K562 (cell line): Measurements from ENCODE around the gene CELSR1. TPM values are rescaled to one million over a fixed set of nuclear protein-coding genes. Genes with fewer than 3 reads are reported as not detected.

Source experiments
- ATAC-seq: fragments of 200-7000 bp; cut with Tn5 transposase; 3 replicates; pipeline ENCODE4 v1.9.1; 2020; ENCODE audit warnings: moderate library complexity
- BruUV-seq: library from RNA; stranded (reverse); fragments of 400-500 nt; replicated peaks from 2 replicates; lab custom pipeline; 2021; lab: Mats Ljungman, UMichigan
- CTCF ChIA-PET: fragments of 300-600 bp; formaldehyde crosslinking; extraction: SDS; loops from one replicate; lab custom pipeline; 2021; ENCODE audit warnings: low intra/inter-chr PET ratio; lab: Yijun Ruan, JAX
- POLR2A ChIA-PET: fragments of 300-600, 350-650 bp; sonication (Branson Sonifier 250); formaldehyde crosslinking; extraction: SDS; loops from one replicate; lab custom pipeline; 2021; ENCODE audit warnings: antibody characterized with exemption, inconsistent platforms; lab: Yijun Ruan, JAX
- DNase-seq, 4 experiments: peaks; one replicate each; pipeline versions ENCODE4 v3.0.0 to v3.0.0-alpha.2; 2011 to 2018; ENCODE audit warnings: low spot score in 3 of 4, mixed read lengths in 3 of 4; ENCODE audit errors: extremely low read depth in 1 of 4
- FAIRE-seq: peaks from 2 replicates; lab custom pipeline; 2011; peaks lifted over from hg19 to GRCh38; lab: Jason Lieb, UNC
- H2AFZ ChIP-seq: 2 replicates; pipeline ENCODE4 v1.6.0; 2011; ENCODE audit warnings: low read depth, low read length, control low read depth, inconsistent platforms
- H3K27ac ChIP-seq: fragments of 200-600 bp; 3 replicates; pipeline ENCODE4 v1.8.0; 2011; ENCODE audit warnings: low read depth, mild to moderate bottlenecking, control low read depth, inconsistent platforms, low read length, moderate library complexity, mixed read lengths; ENCODE audit errors: extremely low read depth
- H3K27me3 ChIP-seq, 2 experiments: fragments of 300-600 bp in 1 of 2; 2 replicates in 1 of 2; 3 replicates in 1 of 2; pipeline versions ENCODE4 v1.6.0 to v1.8.0; 2011; ENCODE audit warnings: inconsistent platforms in 2 of 2, low read length in 2 of 2, mild to moderate bottlenecking in 1 of 2, mixed read lengths in 1 of 2, moderate library complexity in 1 of 2; ENCODE audit not compliant: control insufficient read depth in 2 of 2, insufficient read depth in 2 of 2
- H3K36me3 ChIP-seq: fragments of 300-600 bp; 3 replicates; pipeline ENCODE4 v1.8.0; 2011; ENCODE audit warnings: mild to moderate bottlenecking, low read length, inconsistent platforms; ENCODE audit not compliant: control insufficient read depth, insufficient read depth
- H3K4me1 ChIP-seq, 2 experiments: fragments of 200-600 bp in 1 of 2; replicated peaks in 1 of 2; 2 replicates in 1 of 2; 3 replicates in 1 of 2; pipeline versions ENCODE4 v1.5.1 to v1.8.0; 2011; ENCODE audit warnings: inconsistent platforms in 2 of 2, low read length in 2 of 2, mild to moderate bottlenecking in 1 of 2, mixed read lengths in 1 of 2, moderate library complexity in 1 of 2; ENCODE audit not compliant: control insufficient read depth in 2 of 2, insufficient read depth in 2 of 2
- H3K4me2 ChIP-seq: 2 replicates; pipeline ENCODE4 v1.6.1; 2011; ENCODE audit warnings: low read length, control low read depth, inconsistent platforms, mixed read lengths; ENCODE audit not compliant: insufficient read depth
- H3K4me3 ChIP-seq: fragments of 200-600 bp; sonication (generic), shearing (Covaris generic); 2 replicates; pipeline ENCODE4 v1.5.1; 2016; ENCODE audit warnings: control low read depth, inconsistent platforms
- H3K79me2 ChIP-seq: fragments of 200-600 bp; 3 replicates; pipeline ENCODE4 v1.8.0; 2011; ENCODE audit warnings: low read length, inconsistent platforms; ENCODE audit not compliant: control insufficient read depth, insufficient read depth
- H3K9ac ChIP-seq, 2 experiments: 2 replicates each; pipeline versions ENCODE4 v1.6.0 to v1.6.1; 2011; ENCODE audit warnings: low read depth in 2 of 2, low read length in 2 of 2, control low read depth in 1 of 2, inconsistent platforms in 1 of 2, mild to moderate bottlenecking in 1 of 2, mixed read lengths in 1 of 2; ENCODE audit not compliant: insufficient read depth in 1 of 2
- H3K9me1 ChIP-seq: one replicate; pipeline ENCODE4 v1.6.0; 2011; ENCODE audit warnings: inconsistent platforms, mild to moderate bottlenecking, low read length, moderate library complexity; ENCODE audit not compliant: control insufficient read depth, insufficient read depth
- H3K9me3 ChIP-seq: replicated peaks from 2 replicates; pipeline ENCODE4 v1.5.1; 2011; ENCODE audit warnings: low read depth, low read length, inconsistent platforms; ENCODE audit not compliant: control insufficient read depth, insufficient read depth
- H4K20me1 ChIP-seq: replicated peaks from 2 replicates; pipeline ENCODE4 v1.6.1; 2011; ENCODE audit warnings: low read length, inconsistent platforms, mixed read lengths; ENCODE audit not compliant: control insufficient read depth, insufficient read depth
- ELF2 ChIP-seq: fragments of 250-450 bp; sonication (Bioruptor Pico); IDR thresholded peaks from 2 replicates; pipeline ENCODE4 v1.5.0; 2021; ENCODE audit warnings: mild to moderate bottlenecking
- ELK1 ChIP-seq: sonication (generic); formaldehyde crosslinking; IDR thresholded peaks from 2 replicates; pipeline ENCODE4 v1.8.1; 2022; ENCODE audit warnings: missing genetic modification reagents
- MCM5 ChIP-seq: fragments of 450-650 bp; IDR thresholded peaks from 2 replicates; pipeline ENCODE4 v1.6.1; 2016; ENCODE audit warnings: low read depth
- NONO ChIP-seq, 2 experiments: fragments of 200-400 bp in 1 of 2; fragments of 450-650 bp in 1 of 2; formaldehyde crosslinking in 1 of 2; IDR thresholded peaks; 2 replicates each; pipeline ENCODE4 v1.6.1; 2017; ENCODE audit warnings: low read depth in 2 of 2, mild to moderate bottlenecking in 2 of 2, moderate library complexity in 2 of 2, low read length in 1 of 2
- RAD51 ChIP-seq: fragments of 450-650 bp; IDR thresholded peaks from 2 replicates; pipeline ENCODE4 v1.7.1; 2016; ENCODE audit warnings: low read depth, mild to moderate bottlenecking, borderline replicate concordance
- TAF9B ChIP-seq: fragments of 450-650 bp; IDR thresholded peaks from 2 replicates; pipeline ENCODE4 v1.6.1; 2018; ENCODE audit warnings: mild to moderate bottlenecking; ENCODE audit not compliant: partially characterized antibody
- TCF7 ChIP-seq: sonication (generic); IDR thresholded peaks from 2 replicates; pipeline ENCODE4 v1.6.1; 2016; ENCODE audit warnings: antibody characterized with exemption, borderline replicate concordance
- ZNF232 ChIP-seq: sonication (generic); formaldehyde crosslinking; IDR thresholded peaks from 2 replicates; pipeline ENCODE4 v1.8.0; 2022; ENCODE audit warnings: mild to moderate bottlenecking, missing genetic modification reagents
- ZNF436 ChIP-seq: fragments of 250-450, 450-650 bp; sonication (Bioruptor Pico); formaldehyde crosslinking; IDR thresholded peaks from 2 replicates; pipeline ENCODE4 v1.7.0; 2020; ENCODE audit warnings: mild to moderate bottlenecking
- ZNF668 ChIP-seq: fragments of 250-450 bp; sonication (Bioruptor Pico); IDR thresholded peaks from 2 replicates; pipeline ENCODE4 v1.8.0; 2022; ENCODE audit warnings: mild to moderate bottlenecking, inconsistent platforms
- WGBS: fragments of 100-300 bp; shearing (Covaris generic); methylation state at CpG from one replicate; pipeline ENCODE4 v1.1.6; 2016; ENCODE audit warnings: low coverage, mixed read lengths; ENCODE audit not compliant: insufficient coverage; ENCODE audit errors: missing lambda C conversion rate; 5-methylcytosine and 5-hydroxymethylcytosine counted together
- in situ Hi-C: fragments of 300-500 bp; cut with MboI; formaldehyde crosslinking; loops from 4 replicates; pipeline ENCODE4 v1.15.0; 2018; ENCODE audit warnings: inconsistent platforms, mixed read lengths
- intact Hi-C: fragments of 100-400 bp; cut with micrococcal nuclease; formaldehyde crosslinking; loops from 2 replicates; pipeline ENCODE4 v1.14.2; 2022
- polyA plus RNA-seq, 8 experiments: library from polyadenylated mRNA; depleted of rRNA in 4 of 8; stranded (reverse) in 5 of 8; unstranded in 3 of 8; fragments of >200 nt; fragmentation: Nextera tagmentation in 2 of 8; fragmentation: Illumina TruSeq in 1 of 8; extraction: Ambion mirVana in 2 of 8; extraction: Trizol in 1 of 8; gene quantifications; 2 replicates each; pipeline versions ENCODE4 v1.2.1 to v1.2.3, GENCODE V29; 2011 to 2014; ENCODE audit warnings: inconsistent platforms in 1 of 8, missing spikeins in 1 of 8
- total RNA-seq, 7 experiments: library from RNA; depleted of rRNA in 6 of 7; stranded (reverse); fragments of >200 nt in 6 of 7; fragmentation: Illumina TruSeq in 2 of 7; extraction: Trizol in 2 of 7; gene quantifications; 2 replicates each; pipeline versions ENCODE4 v1.2.1 to v1.2.3, GENCODE V29; 2011 to 2021; ENCODE audit warnings: low replicate concordance in 1 of 7
- TF ChIP-seq, protein P1 (sequence below): fragments of 450-650 bp; IDR thresholded peaks from 2 replicates; pipeline ENCODE4 v1.6.1; 2016; ENCODE audit warnings: mild to moderate bottlenecking
- TF ChIP-seq, protein P2 (sequence below): fragments of 250-450 bp; sonication (Bioruptor Pico); IDR thresholded peaks from 2 replicates; pipeline ENCODE4 v1.5.0; 2020; ENCODE audit warnings: mild to moderate bottlenecking
- TF ChIP-seq, protein P3 (sequence below): fragments of 250-450 bp; sonication (Bioruptor Pico); IDR thresholded peaks from 2 replicates; pipeline ENCODE4 v1.8.0; 2021; ENCODE audit warnings: mild to moderate bottlenecking, moderate library complexity

The CELSR1 gene
- total and polyA plus RNA-seq, 9 of the 15 experiments (the other 6 are each of a cell fraction or from before 2014, with no cell fraction given) = under 0.01 to 0.09 TPM; not detected in 7

DNA sequence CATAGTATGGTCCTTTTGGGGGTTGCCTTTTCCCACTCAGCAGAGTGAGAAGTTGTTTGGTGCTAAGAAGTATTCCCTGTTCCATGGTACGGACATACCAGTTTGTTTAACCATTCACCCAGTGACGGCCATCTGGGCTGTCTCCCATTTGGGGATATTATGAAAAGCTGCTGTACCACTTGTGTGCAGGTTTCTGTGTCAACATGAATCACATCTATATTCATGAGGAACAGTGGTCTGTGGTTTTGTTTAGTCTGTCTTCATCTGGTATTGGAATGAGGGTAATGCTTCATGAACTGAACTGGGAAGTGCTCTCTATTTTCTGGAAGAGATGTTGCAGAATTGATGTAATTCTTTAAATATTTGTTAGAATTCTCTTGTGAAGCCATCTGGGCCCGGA, 112.4 kb downstream of the CELSR1 start (continued):
- TF ChIP-seq ZNF436 (CRISPR knock-in tag) = no peak
- TF ChIP-seq, protein P1, sequence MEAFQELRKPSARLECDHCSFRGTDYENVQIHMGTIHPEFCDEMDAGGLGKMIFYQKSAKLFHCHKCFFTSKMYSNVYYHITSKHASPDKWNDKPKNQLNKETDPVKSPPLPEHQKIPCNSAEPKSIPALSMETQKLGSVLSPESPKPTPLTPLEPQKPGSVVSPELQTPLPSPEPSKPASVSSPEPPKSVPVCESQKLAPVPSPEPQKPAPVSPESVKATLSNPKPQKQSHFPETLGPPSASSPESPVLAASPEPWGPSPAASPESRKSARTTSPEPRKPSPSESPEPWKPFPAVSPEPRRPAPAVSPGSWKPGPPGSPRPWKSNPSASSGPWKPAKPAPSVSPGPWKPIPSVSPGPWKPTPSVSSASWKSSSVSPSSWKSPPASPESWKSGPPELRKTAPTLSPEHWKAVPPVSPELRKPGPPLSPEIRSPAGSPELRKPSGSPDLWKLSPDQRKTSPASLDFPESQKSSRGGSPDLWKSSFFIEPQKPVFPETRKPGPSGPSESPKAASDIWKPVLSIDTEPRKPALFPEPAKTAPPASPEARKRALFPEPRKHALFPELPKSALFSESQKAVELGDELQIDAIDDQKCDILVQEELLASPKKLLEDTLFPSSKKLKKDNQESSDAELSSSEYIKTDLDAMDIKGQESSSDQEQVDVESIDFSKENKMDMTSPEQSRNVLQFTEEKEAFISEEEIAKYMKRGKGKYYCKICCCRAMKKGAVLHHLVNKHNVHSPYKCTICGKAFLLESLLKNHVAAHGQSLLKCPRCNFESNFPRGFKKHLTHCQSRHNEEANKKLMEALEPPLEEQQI = no peak
- TF ChIP-seq, protein P2, sequence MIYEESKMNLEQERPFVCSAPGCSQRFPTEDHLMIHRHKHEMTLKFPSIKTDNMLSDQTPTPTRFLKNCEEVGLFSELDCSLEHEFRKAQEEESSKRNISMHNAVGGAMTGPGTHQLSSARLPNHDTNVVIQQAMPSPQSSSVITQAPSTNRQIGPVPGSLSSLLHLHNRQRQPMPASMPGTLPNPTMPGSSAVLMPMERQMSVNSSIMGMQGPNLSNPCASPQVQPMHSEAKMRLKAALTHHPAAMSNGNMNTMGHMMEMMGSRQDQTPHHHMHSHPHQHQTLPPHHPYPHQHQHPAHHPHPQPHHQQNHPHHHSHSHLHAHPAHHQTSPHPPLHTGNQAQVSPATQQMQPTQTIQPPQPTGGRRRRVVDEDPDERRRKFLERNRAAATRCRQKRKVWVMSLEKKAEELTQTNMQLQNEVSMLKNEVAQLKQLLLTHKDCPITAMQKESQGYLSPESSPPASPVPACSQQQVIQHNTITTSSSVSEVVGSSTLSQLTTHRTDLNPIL (CRISPR knock-in tag) = no peak
- TF ChIP-seq, protein P3, sequence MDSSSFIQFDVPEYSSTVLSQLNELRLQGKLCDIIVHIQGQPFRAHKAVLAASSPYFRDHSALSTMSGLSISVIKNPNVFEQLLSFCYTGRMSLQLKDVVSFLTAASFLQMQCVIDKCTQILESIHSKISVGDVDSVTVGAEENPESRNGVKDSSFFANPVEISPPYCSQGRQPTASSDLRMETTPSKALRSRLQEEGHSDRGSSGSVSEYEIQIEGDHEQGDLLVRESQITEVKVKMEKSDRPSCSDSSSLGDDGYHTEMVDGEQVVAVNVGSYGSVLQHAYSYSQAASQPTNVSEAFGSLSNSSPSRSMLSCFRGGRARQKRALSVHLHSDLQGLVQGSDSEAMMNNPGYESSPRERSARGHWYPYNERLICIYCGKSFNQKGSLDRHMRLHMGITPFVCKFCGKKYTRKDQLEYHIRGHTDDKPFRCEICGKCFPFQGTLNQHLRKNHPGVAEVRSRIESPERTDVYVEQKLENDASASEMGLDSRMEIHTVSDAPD (CRISPR knock-in tag) = no peak

DNA sequence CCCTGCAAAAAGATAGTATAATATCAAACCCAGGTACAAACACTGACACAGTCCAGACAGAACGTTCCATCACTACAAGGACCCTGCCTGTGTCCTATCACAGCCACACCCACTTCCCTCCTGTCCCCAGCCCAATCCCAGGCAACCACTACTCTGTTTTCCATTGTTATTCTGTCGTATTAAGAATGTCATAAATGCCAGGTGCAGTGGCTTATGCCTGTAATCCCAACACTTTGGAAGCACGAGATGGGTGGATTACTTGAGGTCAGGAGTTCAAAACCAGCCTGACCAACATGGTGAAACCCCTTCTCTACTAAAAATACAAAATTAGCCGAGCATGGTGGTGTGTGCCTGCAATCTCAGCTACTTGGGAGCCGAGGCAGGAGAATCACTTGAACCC, 112.9 kb downstream of the CELSR1 start:
- Histone ChIP-seq H3K4me1 (no peaks in the 10 kb centered on the region), H2AFZ (no peak overlapping the region), H3K9me3 (no peaks in the 10 kb centered on the region), H3K4me3 (no peak overlapping the region), H3K36me3 (no peaks in the 10 kb centered on the region), H3K79me2 (no peaks in the 10 kb centered on the region), H3K9ac (no peak overlapping the region), H3K4me2 (no peak overlapping the region), H3K27ac (no peak overlapping the region), H4K20me1 (no peaks in the 10 kb centered on the region), H3K27me3 (peaks cover 14 to 59% of the 10 kb centered on the region in 2 experiments; a peak in 4 of 5 replicates), H3K9me1 (no peaks in the 10 kb centered on the region)
- in situ Hi-C loops = no loop called here
- intact Hi-C loops = no loop called here
- no peak for FAIRE-seq
- ChIA-PET CTCF (no interaction called here), POLR2A (no interaction called here)
- 0% methylated on average over 5 of the region's 5 CpGs for WGBS
- TF ChIP-seq RAD51 = no peak
- TF ChIP-seq ELK1 (CRISPR knock-in tag) = no peak
- no peak for TF ChIP-seq ELF2
- no peak for TF ChIP-seq ZNF232 (CRISPR knock-in tag)
- no peak for TF ChIP-seq MCM5
- TF ChIP-seq TAF9B = no peak
- TF ChIP-seq TCF7 = no peak
- TF ChIP-seq NONO (IDR thresholded peaks at IDR 0.05; ENCODE audit: low read depth in 2 of 2, low read length in 1 of 2) = no peak
- TF ChIP-seq ZNF668 (CRISPR knock-in tag) = no peak
- ATAC-seq = no peak
- BruUV-seq = no TSS peak
- DNase-seq = no peak
